Neural crest cell (in vitro differentiated cells): ENCODE results near the gene SH3RF3. TPM values are rescaled to one million over a fixed set of nuclear protein-coding genes. Genes with fewer than 3 reads are reported as not detected.

Experiments
- DNase-seq: peaks from one replicate; pipeline ENCODE4 v3.0.0; 2021; ENCODE audit warnings: low read depth, mixed read lengths, low spot score
- H3K27ac Mint-ChIP-seq: one replicate; pipeline ENCODE4 v1.8.0; 2021; ENCODE audit warnings: mild to moderate bottlenecking, mixed read lengths; ENCODE audit not compliant: unreplicated experiment
- H3K27me3 Mint-ChIP-seq: 2 replicates; pipeline ENCODE4 v1.8.0; 2021; ENCODE audit warnings: low read depth, mild to moderate bottlenecking, mixed read lengths
- H3K36me3 Mint-ChIP-seq: 2 replicates; pipeline ENCODE4 v1.8.0; 2021; ENCODE audit warnings: low read depth, mild to moderate bottlenecking, mixed read lengths
- H3K4me1 Mint-ChIP-seq: 2 replicates; pipeline ENCODE4 v1.8.0; 2021; ENCODE audit warnings: mixed read lengths
- H3K4me3 Mint-ChIP-seq: one replicate; pipeline ENCODE4 v1.8.0; 2021; ENCODE audit warnings: mild to moderate bottlenecking, mixed read lengths
- H3K9me3 Mint-ChIP-seq: 2 replicates; pipeline ENCODE4 v1.8.0; 2021; ENCODE audit warnings: mixed read lengths
- total RNA-seq: library from RNA; stranded (reverse); gene quantifications from 2 replicates; pipeline ENCODE4 v1.2.1, GENCODE V29; 2021
- TF ChIP-seq, protein P1 (sequence below): fragments of 200-600 bp; sonication (generic); conservative IDR thresholded peaks from 2 replicates; pipeline ENCODE4 v1.5.0; 2021; ENCODE audit warnings: antibody characterized with exemption, mild to moderate bottlenecking

SH3RF3 gene
- total RNA-seq, 1 donor from 2014 or later, result 0.70 TPM

- H3K4me1 Mint-ChIP-seq, result peaks cover 5% of the 10 kb centered on the region
- H3K4me3 Mint-ChIP-seq, result no peak overlapping the region
- no peaks in the 10 kb centered on the region for H3K27me3 Mint-ChIP-seq
- no peaks in the 10 kb centered on the region for H3K36me3 Mint-ChIP-seq
- TF ChIP-seq, protein P1, sequence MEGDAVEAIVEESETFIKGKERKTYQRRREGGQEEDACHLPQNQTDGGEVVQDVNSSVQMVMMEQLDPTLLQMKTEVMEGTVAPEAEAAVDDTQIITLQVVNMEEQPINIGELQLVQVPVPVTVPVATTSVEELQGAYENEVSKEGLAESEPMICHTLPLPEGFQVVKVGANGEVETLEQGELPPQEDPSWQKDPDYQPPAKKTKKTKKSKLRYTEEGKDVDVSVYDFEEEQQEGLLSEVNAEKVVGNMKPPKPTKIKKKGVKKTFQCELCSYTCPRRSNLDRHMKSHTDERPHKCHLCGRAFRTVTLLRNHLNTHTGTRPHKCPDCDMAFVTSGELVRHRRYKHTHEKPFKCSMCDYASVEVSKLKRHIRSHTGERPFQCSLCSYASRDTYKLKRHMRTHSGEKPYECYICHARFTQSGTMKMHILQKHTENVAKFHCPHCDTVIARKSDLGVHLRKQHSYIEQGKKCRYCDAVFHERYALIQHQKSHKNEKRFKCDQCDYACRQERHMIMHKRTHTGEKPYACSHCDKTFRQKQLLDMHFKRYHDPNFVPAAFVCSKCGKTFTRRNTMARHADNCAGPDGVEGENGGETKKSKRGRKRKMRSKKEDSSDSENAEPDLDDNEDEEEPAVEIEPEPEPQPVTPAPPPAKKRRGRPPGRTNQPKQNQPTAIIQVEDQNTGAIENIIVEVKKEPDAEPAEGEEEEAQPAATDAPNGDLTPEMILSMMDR, result no peak
- DNase-seq, result no peak
- H3K27ac Mint-ChIP-seq, result no peak overlapping the region
- H3K9me3 Mint-ChIP-seq, result no peaks in the 10 kb centered on the region
Measured at GRCh38 chr2:109205447-109205846, 76.4 kb downstream of the SH3RF3 start.

GRCh38 chr2:109206569-109207146 is 77.7 kb downstream of the SH3RF3 start:
- no peaks in the 10 kb centered on the region for H3K9me3 Mint-ChIP-seq
- H3K36me3 Mint-ChIP-seq, result no peaks in the 10 kb centered on the region
- H3K4me3 Mint-ChIP-seq, result no peak overlapping the region
- peaks cover 4% of the 10 kb centered on the region for H3K27me3 Mint-ChIP-seq
- DNase-seq, result no peak
- H3K27ac Mint-ChIP-seq, result no peak overlapping the region
- TF ChIP-seq, protein P1, result no peak
- peaks cover 5% of the 10 kb centered on the region for H3K4me1 Mint-ChIP-seq

- peaks cover 4% of the 10 kb centered on the region for H3K27me3 Mint-ChIP-seq
- no peaks in the 10 kb centered on the region for H3K36me3 Mint-ChIP-seq
- DNase-seq, result no peak
- H3K4me3 Mint-ChIP-seq, result no peak overlapping the region
- H3K9me3 Mint-ChIP-seq, result no peaks in the 10 kb centered on the region
- H3K27ac Mint-ChIP-seq, result no peak overlapping the region
- H3K4me1 Mint-ChIP-seq, result peaks cover 5% of the 10 kb centered on the region
- TF ChIP-seq, protein P1, result no peak
Measured at GRCh38 chr2:109207176-109207575, 78.2 kb downstream of the SH3RF3 start.

GRCh38 chr2:109208071-109208950 is 79.3 kb downstream of the SH3RF3 start:
- Mint-ChIP-seq H3K9me3 (no peaks in the 10 kb centered on the region), H3K27me3 (peaks cover 4% of the 10 kb centered on the region), H3K36me3 (no peaks in the 10 kb centered on the region), H3K4me3 (no peak overlapping the region), H3K4me1 (peaks cover 5% of the 10 kb centered on the region), H3K27ac (no peak overlapping the region)
- no peak for DNase-seq
- TF ChIP-seq, protein P1, result no peak

DNA sequence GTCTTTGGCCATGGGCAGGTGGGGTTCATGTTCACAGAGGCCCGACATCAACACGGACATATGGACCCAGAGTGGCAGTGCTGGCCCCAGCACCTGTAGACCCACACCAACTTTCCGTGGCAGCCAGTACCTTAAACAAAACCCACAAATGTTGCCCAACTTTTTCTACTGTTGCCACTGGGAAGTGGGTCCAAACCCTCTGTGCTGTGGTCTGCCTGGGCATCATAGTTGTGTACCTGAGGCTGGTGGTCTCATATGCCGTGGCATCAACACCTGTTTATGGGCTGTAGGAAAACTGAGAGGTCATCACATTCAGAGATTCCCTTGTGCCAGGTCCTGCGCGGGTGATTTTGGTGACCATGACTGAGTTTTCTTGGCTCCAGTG is 79.9 kb downstream of the SH3RF3 start:
- Mint-ChIP-seq H3K36me3 (no peaks in the 10 kb centered on the region), H3K4me3 (no peak overlapping the region), H3K27ac (no peak overlapping the region), H3K9me3 (no peaks in the 10 kb centered on the region), H3K4me1 (peaks cover 5% of the 10 kb centered on the region), H3K27me3 (peaks cover 4% of the 10 kb centered on the region)
- no peak for DNase-seq
- TF ChIP-seq, protein P1, result no peak
